ENCODE measurements around the gene SDC3.

DNA sequence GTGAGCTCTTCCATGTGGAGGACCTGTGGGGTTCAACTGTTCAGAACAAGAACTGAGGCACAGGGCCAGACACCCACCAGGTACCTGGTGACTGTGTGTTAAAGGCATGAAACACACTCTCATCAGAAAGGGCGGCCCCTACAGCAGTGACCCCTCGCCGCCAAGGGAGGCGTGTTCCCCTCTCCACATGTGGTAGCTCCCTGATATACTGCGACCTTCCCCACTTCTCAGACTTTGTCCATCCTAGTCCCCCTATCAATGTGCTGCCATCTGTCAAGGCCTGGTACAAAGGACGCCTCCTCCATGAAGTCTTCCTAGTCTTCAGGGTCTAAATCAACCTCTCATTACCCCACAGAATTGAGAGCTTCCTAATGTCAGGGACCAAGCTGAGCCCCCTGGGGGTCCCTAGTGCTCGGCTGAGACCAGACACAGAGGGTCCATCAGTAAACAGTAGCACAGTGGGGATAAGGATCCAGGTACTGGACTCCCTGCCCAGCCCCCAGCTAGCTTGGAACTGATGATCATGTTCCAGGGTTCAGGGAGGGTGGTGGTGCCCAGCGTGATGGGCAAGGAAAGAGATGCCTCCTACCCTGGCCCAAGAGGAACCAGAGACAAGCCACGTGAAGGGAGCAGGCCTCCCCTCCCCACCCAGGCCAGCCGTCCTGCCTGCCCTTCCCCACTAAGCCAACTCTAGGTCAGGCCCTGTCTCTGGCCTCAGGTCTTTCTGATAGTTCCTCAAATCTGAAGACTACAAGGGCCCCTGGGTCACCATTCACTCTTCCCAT is 10.3 kb downstream of the SDC3 start:
- TF ChIP-seq, protein P1, sequence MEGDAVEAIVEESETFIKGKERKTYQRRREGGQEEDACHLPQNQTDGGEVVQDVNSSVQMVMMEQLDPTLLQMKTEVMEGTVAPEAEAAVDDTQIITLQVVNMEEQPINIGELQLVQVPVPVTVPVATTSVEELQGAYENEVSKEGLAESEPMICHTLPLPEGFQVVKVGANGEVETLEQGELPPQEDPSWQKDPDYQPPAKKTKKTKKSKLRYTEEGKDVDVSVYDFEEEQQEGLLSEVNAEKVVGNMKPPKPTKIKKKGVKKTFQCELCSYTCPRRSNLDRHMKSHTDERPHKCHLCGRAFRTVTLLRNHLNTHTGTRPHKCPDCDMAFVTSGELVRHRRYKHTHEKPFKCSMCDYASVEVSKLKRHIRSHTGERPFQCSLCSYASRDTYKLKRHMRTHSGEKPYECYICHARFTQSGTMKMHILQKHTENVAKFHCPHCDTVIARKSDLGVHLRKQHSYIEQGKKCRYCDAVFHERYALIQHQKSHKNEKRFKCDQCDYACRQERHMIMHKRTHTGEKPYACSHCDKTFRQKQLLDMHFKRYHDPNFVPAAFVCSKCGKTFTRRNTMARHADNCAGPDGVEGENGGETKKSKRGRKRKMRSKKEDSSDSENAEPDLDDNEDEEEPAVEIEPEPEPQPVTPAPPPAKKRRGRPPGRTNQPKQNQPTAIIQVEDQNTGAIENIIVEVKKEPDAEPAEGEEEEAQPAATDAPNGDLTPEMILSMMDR (conservative IDR thresholded peaks at IDR 0.05; ENCODE audit: low read depth, low read length), result no peak
- no peak for TF ChIP-seq EZH2phosphoT487 (IDR thresholded peaks at IDR 0.05; ENCODE audit: borderline replicate concordance, low read length)
- TF ChIP-seq EZH2 (IDR thresholded peaks at IDR 0.05; ENCODE audit: low read length, unreplicated experiment), result no peak
